HG02642 (cell line): ENCODE results near the gene ARFGEF3.

Experiments
- ATAC-seq: cut with Tn5 transposase; IDR thresholded peaks from one replicate; pipeline ENCODE4 v1.9.1; 2021; ENCODE audit warnings: mild to moderate bottlenecking; ENCODE audit not compliant: unreplicated experiment, poor library complexity

ARFGEF3 gene

GRCh38 chr6:138238368-138238767 lies 76.6 kb downstream of the ARFGEF3 start:
- no peak for ATAC-seq

- ATAC-seq: no peak
Observed at GRCh38 chr6:138239774-138240173, 78.0 kb downstream of the ARFGEF3 start.

DNA sequence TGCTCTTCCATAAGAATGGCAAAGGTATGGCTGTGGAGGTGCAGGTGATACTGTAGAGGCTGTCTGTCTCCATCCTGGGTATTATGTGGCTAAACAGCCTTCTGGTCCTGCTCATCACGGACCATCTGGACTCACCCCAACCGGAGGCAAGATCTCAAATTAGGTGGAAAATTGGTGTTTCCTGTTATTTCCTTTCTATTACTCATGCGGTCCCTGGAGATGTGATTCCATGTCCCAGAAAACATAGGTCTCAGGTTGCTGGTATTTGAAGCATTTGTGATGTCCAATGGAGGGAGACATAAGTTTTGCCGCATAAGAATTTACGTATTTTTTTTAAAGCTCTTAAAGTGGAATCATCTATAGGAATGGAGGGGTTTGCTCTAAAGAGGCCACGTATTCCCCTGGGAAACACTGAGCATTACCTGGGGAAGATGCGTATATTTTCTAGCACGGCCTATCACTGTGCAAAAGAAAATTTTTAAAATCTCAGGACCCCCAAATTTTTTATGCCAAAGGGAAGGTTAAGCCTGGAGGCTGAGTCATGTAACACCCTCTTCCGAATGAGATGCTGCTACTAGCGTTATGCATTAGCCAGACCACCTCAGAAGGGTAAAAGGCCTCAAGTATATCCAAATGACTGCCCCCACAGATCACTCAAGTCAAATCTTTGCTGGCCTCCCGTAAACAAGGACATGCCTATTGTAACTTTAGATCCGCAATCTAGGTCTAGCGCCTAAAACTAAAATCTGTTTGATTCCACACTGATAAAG lies 78.9 kb downstream of the ARFGEF3 start:
- no peak for ATAC-seq

GRCh38 chr6:138241381-138241780 lies 79.6 kb downstream of the ARFGEF3 start:
- ATAC-seq: no peak

- ATAC-seq: no peak
Observed at GRCh38 chr6:138241934-138242333, 80.2 kb downstream of the ARFGEF3 start.

GRCh38 chr6:138242987-138243592 lies 81.4 kb downstream of the ARFGEF3 start:
- no peak for ATAC-seq

GRCh38 chr6:138245751-138246150 lies 84.0 kb downstream of the ARFGEF3 start:
- no peak for ATAC-seq

- ATAC-seq: no peak
Observed at GRCh38 chr6:138246650-138247440, 85.1 kb downstream of the ARFGEF3 start.

- ATAC-seq: no peak
Observed at GRCh38 chr6:138248011-138248410, 86.3 kb downstream of the ARFGEF3 start.

- ATAC-seq: no peak
Observed at GRCh38 chr6:138248878-138249277, 87.1 kb downstream of the ARFGEF3 start.

- ATAC-seq: no peak
Observed at GRCh38 chr6:138250053-138250452, 88.3 kb downstream of the ARFGEF3 start.

- ATAC-seq: no peak
Observed at GRCh38 chr6:138250513-138251247, 88.9 kb downstream of the ARFGEF3 start.

DNA sequence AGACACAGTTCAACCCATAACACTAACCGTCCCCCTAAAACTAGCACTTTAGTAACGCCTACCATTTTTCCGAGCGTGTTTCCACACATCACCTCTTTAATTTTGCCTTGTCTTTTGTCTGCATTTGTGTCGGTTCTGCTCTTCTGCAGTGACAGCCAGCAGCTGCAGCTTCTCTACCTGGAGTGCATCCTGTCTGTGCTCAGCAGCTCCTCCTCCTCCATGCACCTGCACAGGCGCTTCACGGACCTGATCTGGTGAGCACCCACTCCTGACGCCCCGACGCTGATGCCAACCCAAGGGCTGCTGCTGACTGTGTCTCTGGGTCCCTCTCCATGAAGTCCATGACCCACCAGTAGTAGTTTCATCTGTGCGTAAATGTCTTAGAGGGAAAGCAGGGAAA lies 92.0 kb downstream of the ARFGEF3 start:
- no peak for ATAC-seq

- ATAC-seq: no peak
Observed at GRCh38 chr6:138255443-138255842, 93.7 kb downstream of the ARFGEF3 start.

GRCh38 chr6:138257638-138258040 lies 95.9 kb downstream of the ARFGEF3 start:
- ATAC-seq: no peak

- ATAC-seq: no peak
Observed at GRCh38 chr6:138258197-138258596, 96.5 kb downstream of the ARFGEF3 start.

- no peak for ATAC-seq
Observed at GRCh38 chr6:138258991-138259390, 97.3 kb downstream of the ARFGEF3 start.

DNA sequence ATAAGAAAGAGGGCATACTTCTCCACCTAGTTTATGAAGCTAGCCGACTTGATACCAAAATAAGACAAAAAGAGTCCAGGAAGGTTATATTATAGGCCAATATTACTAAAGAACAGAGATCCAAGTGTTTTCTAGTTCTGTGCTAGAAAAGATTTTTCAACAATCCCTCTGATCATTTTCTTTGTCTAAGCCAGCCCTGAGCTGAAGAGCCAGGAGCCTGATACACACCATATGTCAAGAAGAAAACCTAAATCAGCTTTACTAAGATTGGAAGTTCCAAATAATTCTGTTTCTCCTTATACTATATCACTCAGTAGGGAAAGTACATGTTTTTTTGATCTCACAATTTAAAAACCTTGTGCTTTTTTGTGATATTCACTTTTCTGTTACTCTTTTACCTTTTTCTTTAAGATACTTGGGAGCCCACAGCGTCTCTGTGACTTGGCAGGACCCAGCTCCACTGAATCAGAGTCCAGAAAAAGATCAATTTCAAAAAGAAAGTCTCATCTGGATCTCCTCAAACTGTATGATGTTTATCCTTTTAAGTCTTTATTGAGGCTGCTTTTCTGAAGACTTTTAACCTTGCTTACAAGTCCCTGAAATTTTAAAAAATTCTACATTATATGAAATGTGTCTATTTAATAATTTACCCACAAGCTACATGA lies 99.5 kb downstream of the ARFGEF3 start:
- no peak for ATAC-seq

DNA sequence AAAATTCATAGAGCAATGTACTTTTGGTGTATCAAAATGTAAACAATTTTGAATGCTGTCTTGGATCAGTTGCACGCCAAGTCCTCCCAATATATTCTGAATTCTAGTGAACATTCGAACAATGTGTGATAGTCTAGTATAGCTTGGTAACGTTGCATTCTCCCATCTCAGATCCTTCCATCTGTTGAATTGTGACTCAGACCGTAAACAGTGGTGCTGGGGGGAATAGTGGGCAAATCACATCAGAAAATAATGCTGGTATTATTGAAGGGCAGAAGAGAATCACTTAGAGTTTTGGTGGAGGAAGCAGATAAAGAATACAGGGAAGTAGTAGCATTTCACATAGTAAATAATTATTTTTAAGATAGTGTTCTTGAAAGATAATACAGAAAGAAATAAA lies 102.2 kb downstream of the ARFGEF3 start:
- ATAC-seq: no peak

GRCh38 chr6:138264372-138264880 lies 102.7 kb downstream of the ARFGEF3 start:
- no peak for ATAC-seq
